Activated T-helper 1 cell treated with anti-CD3 and anti-CD28 coated beads, Interleukin-2, amount 50 U/mL, for 16 hours (primary cell): ENCODE measurements around the gene APOA1.
"Not testable (repeated sequence)": the region's sequence is repeated elsewhere in the genome, so short reads cannot be mapped to it uniquely, and the experiment has no call there.

Source experiments
- DNase-seq, 2 donors: peaks; one replicate each; pipeline ENCODE4 v3.0.0-alpha.2; 2020; ENCODE audit warnings: low read depth in 1 of 2, low spot score in 1 of 2

APOA1 gene

DNA sequence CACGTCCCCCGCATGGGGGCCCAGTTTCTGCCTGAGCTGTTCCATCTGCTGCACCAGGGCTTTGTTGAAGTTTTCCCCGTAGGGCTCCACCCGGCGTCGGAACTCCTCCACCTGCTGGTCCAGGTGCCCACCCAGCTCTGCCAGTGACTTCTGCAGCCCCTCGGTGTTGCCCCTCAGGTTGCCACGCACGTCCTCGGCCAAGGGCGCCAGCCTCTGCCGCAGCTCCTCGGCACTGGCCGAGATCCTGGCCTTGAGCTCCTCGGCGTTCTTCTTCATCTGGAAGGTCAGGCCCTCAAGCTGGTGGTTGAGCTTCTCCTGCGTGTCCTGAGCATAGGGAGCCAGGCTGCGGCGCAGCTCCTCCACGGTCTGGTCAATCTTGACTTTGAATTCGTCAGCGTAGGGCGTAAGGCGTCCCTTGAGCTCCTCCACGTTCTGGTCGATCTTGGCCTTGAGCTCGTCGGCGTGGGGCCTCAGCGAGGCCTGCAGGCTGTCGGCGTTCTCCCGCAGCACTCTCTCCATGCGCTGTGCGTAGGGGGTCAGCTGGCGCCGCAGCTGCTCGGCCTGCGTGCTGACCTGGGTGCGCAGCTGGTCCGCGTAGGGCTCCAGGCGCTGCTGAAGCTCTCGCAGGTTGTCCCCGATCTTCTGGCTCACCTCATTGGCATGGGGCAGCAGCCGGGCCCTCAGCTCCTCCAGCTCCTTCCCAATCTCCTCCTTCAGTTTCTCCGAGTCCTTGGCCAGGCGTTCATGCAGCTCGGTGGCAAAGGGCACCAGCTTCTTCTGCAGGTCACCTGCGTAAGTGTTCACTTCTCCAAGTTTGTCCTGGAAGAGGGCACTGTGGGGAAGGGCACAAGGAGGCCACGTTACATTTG lies 16.1 kb downstream of the APOA1 start:
- DNase-seq = no peak

DNA sequence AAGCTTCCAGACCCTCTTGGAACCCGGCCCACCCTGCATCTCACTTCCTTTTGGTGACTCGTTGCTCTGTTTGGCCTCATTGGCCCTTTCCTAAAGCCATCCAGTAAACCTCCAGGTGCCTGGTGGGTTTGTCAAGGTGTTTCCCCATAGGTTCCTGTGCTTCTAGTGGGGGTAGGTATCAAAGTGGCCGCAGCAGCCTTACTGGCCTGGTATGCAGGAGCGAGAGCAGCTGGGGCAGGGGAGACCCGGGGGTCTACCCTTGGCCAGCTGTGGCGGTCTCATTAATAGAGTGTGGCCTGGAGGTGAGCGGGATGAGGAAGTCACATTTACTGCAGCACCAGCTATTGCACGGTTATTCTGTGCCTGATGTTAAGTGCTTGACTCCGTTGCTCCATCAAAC lies 18.4 kb downstream of the APOA1 start:
- no peak for DNase-seq

DNA sequence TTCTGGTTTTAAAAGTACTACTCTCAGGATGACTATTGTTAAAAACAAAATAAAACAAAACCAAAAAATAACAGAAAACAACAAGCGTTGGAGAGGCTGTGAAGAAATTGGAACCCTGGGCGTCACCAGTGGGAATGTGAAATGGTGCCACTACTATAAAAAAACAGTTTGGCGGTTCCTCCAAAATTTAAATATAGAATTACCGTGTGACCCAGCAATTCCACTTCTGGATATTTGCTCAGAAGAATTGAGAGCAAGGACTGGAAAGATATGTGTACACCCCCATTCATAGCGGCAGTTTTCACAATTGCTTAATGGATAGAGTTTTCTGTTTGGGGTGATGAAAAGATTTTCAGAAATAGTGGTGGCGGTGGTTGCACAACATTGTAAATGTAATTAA lies 22.9 kb downstream of the APOA1 start:
- no peak for DNase-seq

DNA sequence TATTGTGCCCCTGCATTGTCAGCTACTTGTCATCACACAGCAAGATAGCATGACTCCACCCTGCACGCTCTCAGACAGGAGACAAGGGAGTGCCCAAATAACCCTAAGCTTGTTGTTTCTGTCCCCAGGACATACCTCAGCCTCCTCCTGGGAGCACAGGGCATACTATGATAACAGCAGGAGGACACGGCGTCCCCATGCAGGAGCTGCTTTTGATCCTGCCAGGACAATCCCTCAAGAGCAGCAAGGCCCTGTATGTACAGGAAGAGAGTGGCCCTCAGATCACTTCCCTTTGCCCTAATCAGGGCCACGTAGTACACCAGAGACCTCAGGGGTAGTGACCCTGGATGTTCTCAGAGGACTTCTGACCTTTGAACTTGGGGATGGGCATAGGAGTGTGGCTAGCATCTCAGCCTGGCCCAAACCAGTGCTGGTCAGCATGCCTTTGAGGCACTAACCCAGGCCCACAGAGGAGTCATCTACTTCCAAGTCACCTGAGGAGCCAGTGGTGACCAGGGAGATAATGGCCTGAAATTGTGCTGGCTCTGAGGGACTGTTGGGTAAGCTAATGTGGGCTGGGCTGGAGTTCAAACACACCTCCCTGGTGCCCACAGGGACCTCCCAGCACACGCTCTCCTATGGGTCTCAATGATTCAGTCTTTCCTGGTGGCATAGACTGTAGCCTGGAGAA lies 23.5 kb downstream of the APOA1 start:
- no peak for DNase-seq

DNA sequence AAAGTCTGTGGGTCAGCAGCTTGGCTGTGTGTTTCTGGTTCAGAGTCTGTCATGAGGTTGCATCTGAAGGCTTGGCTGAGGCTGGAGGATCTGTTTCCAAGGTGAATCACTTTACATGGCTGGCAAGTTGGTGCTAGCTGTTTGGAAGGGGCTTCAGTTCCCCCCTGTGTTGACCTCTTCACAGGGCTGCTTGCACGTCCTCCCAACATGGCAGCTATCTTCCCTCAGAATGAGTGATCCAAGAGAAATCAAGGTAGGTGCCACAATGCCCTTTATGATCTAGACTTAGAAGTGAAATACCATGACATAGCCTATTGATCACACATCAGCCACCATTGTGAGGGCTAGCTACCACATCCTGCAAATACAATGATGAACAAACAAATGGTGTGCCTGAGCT lies 24.3 kb downstream of the APOA1 start:
- no peak for DNase-seq

DNA sequence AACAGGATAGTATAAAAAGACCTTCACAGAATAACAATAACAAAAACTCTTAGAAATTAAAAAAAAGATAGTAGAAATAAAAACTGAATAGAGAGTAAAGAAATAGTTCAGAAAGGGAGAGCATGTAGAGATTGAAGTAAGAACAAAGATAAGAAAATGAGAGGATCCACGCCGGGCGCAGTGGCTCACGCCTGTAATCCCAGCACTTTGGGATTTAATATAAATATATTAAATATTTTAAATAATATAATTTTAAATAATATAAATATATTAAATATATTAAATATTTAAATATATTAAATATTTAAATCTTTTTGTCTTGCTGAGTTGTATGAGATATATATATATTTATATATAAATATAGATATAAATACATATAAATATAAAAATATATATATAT lies 25.3 kb downstream of the APOA1 start:
- no peak for DNase-seq

DNA sequence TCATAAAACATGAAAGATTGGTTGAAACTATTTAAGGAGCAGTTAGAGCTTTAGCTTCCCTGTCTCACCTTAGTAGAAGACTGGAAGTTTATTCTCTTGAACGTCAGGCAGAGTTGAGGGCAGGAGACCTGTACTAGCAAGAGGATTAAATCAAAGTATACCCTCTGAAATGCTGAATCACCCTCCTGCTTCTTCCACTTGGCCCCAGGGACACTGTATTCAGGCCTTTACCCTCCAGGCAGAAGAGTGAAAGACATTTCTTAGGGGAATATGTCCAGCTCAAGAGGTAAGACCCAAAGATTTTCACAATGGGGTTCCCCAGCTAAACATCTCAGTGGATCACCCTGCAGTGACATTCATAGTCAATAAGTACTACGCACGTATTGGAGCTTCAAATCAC lies 26.2 kb downstream of the APOA1 start:
- no peak for DNase-seq

DNA sequence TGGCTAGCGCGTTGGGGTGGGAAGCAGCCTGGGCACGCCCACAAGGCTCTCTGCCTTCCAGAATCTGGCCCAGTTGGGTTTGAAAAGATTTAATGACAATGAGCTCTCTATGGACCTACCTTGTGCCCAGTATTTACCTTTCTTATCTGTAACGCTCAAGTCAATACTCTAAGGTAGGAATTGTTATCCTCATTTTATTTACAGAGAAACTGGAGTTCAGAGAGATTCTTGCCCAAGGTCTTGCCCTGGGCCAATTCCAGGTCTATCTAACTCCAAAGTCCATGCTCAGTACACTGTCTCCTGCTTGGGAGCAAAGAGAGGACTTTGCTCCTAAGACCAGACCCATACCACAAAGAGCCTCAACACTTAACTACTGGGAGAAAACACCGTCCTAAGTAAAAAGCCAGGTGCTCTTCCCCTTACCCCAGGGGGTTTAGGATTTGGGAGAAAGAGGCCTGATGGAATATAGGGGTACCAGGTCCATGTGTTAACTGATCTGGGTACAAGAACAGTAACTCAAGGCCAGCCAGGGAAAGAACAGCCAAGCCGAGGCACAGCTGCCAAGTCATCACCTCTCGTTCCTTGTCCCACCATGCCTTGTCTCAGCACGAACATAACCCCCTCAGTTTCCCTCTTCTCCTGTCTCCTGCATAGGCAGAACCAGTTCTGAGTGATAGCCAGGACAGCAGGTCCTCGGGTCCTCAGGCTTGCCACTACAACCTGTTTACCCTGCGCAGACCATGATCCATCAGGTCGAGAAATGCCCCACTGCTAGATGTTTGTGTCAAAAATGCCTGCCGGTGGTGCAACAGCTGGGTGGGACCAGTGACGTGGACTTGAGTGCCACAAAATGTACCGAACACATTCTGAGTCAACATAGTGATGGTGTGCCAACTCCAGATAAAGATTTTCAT lies 28.9 kb downstream of the APOA1 start:
- DNase-seq = no peak

DNA sequence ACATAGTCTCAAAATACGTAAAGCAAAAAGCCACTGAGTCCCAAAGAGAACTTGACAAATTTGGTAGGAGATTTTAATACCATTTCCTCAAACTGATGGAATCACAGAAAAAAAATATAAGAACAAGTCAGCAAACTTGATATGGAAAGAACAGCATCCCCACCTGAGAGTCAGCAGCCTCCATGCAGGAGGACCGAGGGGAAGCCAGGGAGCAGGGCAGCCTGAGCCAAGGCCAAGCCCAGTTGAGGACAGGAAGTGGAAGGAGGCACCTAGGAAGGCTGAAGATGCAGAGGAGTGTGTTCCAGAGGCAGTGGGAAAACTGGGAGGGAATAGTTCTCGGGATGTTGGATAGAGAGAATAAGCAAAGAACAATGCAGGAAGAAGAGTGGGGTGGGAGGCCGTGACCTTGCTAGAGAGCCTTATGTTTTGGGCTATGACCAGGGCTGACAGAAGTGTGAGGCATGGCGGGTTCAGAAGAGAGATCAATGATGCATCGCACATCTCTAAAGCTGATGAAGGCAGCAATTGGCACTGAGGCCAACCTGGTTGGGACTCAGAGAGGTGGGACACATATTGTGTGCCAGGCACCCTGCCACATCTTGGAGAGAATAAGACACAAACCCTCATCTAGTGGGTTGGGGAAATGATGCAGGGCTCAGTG lies 29.7 kb downstream of the APOA1 start:
- DNase-seq = no peak

DNA sequence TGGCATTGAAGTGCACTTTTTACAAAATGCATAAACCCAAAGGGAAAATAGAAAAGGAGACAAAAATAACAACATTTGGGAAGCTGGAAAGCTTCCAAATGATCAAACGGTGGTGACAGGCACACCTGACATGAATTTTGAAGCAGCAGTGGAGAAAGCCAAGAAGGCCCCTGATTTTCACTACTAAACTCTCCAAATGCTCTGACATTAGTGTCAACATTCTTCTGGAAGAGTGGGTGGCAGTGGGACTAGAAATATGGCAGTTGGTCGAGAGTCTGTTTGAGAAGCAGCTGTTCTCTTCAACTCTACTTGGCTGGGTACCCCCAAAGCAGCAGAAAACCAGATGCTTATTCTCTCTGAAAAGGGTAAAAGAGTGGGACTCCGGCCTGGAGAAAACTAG lies 33.4 kb downstream of the APOA1 start:
- no peak for DNase-seq

DNA sequence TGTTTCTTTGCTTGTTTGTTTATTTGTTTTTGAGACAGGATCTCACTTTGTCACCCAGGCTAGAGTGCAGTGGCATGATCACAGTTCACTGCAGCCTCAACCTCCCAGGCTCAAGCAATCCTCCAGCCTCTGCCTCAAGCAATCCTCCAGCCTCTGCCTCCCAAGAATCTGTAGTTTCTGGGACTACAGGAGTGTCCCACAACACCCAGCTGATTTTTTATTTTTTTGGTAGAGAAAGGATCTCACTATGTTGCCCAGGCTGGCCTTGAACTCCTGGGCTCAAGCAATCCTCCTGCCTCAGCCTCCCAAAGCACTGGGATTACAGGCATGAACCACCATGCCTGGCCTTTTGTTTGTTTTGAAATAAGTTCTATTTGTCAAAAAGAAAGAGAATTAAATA lies 35.8 kb downstream of the APOA1 start:
- DNase-seq = not testable (repeated sequence)

DNA sequence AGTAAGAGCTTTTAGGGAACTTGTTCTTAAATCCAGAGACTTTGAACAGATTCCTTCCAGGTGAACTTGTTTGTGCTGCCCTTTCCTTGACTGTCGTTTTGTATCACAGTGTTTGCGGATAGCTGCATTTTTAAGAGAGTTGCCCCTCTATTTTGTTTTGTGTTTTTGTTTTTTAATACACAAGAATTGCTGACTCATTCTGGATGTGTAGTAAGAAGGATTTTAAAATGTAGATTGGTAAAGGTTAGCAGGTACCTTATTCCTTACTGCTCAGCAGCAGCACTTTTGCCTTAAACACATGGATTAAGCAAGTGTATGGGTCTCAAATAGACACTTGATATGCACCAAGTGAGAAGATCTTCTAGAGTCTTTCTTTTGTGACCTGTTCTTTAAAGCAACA lies 36.8 kb downstream of the APOA1 start:
- DNase-seq = no peak

DNA sequence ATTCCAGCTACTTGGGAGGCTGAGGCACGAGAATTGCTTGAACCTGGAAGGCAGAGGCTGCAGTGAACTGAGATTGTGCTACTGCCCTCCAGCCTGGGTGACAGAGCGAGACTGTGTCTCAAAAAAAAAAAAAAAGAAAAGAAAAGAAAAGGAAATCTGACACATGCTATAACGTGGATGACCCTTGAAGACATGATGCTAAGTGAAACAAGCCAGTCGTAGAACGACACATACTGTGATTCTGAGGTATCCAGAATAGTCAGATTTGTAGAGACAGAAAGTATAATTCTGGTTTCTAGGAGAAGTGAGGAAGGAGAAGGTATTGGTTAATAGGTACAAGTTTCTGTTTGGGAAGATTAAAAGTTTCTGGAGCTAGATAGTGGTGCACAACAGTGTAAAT lies 39.1 kb downstream of the APOA1 start:
- no peak for DNase-seq

DNA sequence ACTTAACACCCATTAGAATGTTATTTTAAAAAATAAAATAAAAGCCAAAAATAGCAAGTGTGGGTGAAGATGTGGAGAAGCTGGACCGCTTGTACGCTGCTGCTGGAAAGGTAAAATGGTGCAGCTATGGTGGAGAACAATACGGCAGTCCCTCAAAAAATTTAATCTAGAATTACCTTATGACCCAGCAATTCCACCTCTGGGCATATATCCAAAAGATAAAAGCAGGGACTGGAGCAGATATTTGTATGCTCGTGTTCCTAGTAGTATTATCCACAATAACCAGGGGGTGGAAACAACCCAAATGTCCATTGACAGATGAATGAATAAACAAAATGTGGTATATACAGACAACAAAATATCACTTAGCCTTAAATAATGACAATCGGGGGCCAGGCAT lies 39.6 kb downstream of the APOA1 start:
- DNase-seq = no peak

DNA sequence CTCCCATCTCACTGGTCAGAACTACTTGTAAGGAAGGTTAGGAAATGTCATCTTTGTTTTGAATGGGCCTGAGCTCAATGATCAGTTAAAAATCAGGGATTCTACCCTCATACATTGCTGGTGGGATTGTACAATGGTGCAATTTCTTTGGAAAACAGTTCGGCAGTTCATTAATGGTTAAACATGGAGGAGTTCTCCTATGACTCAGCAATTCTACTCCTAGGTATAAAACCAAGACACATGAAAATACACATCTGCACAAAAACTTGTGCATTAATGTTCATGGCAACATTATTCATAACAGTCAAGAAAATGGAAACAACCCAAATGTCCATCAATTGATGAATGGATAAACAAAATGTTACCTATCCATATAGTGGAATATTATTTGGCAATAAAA lies 40.9 kb downstream of the APOA1 start:
- no peak for DNase-seq

DNA sequence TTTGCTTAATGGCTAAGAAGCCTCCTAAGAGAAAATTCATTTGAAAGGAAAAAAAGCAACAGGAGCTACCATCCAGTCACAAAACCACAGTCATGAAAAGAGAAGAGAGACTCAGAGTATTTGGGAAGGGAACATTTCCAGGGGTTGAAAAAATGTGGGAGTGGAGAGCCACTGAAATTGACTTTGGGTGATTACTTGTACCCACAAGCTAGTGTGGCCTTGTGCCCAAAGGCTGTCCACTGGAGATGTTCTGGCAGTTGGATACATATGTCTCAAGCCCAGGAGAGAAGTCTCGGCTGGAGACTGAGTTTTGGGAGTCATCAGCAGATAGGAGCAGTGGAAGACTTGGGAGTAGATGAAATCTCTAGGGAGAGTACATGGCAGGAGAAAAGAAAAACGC lies 42.6 kb downstream of the APOA1 start:
- DNase-seq = no peak

DNA sequence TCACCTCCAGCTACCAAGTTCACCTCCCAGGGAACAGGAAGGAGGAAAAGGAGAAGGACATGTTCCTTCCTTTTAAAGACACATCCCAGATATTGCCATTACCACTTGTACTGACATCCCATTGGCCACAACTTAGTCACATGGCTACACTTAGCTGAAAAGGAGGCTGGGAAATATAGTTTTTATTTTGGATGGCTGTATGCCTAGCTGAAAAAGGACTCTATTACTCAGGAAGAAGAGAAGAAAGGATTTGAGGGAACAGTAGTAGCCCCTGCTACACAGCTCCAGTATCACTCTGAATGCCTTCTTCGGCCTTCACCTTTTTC lies 43.7 kb downstream of the APOA1 start:
- no peak for DNase-seq

DNA sequence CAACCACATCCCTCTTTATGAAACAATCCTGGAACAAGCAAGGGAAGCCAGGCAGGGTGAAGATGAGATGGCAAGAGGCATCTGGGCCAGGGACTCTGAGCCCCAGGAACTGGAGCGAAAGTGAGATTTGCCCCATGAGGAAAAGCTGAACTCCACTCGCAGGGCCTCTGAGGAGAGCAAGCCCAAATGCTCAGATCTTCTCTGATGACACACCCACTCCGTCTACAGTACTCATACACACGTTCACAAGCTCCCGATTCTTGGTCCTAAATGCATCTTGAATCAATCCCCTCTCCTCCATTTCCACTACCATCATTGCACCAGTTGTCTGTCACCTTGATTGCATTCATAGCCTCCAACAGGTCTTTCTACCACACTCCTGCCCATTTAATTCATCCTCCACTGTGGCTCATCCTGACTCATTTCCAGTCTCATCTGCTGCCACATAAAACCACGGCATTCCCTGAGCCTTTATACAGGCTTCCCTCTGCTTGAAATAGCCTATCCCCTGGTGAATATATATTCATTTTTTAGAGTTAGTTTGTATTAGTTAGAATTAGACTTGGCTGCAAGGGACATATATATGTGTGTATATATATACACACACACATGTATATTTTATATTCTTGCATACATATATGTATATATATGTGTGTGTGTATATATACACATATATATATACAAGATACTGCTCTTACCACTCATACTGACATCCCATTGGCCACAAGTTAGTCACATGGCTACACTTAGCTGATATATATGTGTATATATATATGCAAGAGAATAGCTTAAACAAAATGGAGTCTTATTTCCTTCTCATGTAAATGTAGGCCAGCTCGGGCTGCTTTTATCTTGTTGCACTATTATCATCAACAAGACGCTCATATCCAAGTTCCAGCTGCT lies 44.3 kb downstream of the APOA1 start:
- no peak for DNase-seq

DNA sequence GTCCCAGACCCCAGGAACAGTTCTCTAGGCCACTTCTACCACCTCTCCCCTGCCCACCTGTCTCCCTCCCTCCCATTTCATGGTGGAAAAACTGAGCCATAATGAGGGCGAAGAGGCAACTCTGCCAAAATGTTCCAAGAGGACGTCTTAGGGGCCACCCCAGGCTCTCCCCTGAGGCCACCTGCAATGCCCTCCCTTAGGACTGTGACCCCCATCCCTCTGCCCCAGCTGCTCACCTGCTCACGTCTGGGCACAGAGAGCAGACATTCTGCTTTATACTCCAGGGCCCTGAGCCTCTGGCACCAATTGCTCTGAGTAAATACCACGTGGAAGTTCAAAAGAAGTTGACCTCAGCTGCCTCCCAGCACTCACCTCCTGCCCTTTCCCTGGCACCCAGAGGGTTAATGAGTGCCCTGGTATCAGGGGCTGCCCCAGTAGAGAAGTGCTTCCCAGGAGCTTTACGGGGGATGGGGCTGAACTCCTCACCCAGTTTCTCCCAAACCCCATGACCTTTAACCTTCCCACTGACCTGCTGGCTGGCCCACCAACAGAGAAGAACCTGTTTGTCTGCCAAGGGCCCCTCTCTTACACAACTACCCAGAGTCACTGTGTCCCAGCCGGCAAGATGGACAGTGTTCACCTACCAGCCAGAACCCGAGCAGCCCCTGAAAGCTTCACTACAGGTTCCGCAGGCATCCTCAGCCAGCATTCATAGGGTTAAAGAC lies 45.1 kb downstream of the APOA1 start:
- DNase-seq = no peak

DNA sequence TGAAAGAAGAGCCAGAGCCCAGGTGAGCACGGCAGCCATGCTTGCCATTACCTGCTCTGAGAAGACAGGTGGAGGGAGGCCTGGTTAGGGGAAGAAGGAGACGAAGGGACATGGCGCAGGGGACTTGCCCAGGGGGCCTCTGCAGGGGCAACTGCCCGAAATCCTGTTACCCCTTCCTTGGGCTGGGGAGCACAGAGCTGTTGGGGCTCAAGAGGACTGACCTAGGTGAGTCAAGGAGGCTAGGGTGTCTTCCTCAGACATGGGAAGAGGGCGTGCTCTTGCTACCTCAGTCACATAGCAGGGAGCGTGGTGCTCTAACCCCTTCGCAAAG lies 45.6 kb downstream of the APOA1 start, which contains the start of gene APOA5:
Gene APOA5, minus strand, starts transcription at position 67 of the 331 bp plus-strand sequence. Its CDS starts 19 bp downstream, at position 48.
- DNase-seq = no peak
